ENCODE data around the gene XRCC3. TPM values are rescaled to one million over a fixed set of nuclear protein-coding genes. Genes with fewer than 3 reads are reported as not detected.

Gene XRCC3
- total and polyA plus RNA-seq, 2 donors (not counting 3 experiments of a cell fraction or from before 2014, with no cell fraction given) = 13.6 to 27.2 TPM

DNA sequence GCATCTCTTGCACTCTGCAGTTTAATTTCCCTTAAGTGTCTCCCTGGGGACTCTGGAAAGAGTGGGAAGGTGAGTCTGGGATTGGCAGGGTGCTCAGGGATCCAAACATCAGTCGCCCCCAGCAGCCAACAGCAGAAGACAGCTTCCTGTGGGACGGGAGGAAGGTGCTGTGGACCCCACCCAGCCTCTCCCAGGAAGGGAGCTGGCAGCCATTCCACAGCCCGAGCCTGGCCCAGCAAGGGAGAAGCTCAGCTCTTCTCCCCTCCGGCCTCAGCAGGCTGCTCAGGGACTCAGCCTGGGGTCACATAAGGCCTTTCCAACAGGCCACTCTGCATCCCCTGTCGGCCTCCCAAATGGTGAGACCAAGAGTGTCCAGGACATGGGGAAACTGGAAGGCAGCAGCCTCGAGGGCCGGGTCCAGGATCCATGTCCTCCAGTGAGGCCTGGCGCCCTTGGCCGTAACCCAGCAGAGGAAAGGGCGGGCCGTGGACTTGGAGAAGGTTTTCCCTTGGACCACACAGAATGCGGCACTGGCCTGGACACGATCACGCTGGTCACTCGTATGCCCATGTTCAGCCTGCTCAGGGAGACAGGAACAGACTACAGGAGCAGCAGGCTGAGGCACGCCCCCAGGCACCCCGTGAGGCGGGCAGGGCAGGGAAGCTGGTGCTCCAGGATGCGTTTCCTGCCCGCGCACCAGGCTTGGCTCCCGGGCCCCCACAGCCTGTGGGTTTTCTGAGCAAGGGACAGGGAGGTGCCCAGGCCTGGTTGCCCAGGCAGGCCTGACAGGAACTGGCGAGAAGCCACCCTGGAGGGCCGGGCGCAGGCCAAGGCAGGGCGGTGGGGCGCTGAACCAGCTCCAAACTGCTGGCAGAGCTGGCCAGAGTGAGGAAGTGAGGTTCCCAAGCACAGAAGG, 3.5 kb downstream of the XRCC3 start:
- Histone ChIP-seq H2AFZ (ENCODE audit: low read depth, low read length) (no peak overlapping the region), H3K4me2 (ENCODE audit: insufficient read depth, low read length) (no peak overlapping the region), H3K79me2 (ENCODE audit: control insufficient read depth, insufficient read depth, low read length) (peaks cover 13% of the 10 kb centered on the region), H3K9ac (replicated peaks; ENCODE audit: extremely low read depth, insufficient read depth, low read length) (no peak overlapping the region), H4K20me1 (replicated peaks; ENCODE audit: control insufficient read depth, extremely low read depth, insufficient read depth, low read length) (no peaks in the 10 kb centered on the region), H3K4me3 (replicated peaks in 1 of 3; ENCODE audit: insufficient read depth in 1 of 3, low read depth in 1 of 3, low read length in 3 of 3) (no peak overlapping the region), H3K4me1 (ENCODE audit: control insufficient read depth, extremely low read depth, insufficient read depth, low read length) (peaks cover 27% of the 10 kb centered on the region), H3K27me3 (ENCODE audit: control insufficient read depth in 2 of 2, insufficient read depth in 2 of 2, low read length in 2 of 2) (no peaks in the 10 kb centered on the region), H3K9me1 (replicated peaks; ENCODE audit: control insufficient read depth, extremely low read depth, insufficient read depth, low read length) (no peaks in the 10 kb centered on the region), H3K9me3 (replicated peaks; ENCODE audit: control insufficient read depth, insufficient read depth, low read length) (no peaks in the 10 kb centered on the region), H3K36me3 (ENCODE audit: control insufficient read depth in 2 of 2, extremely low read depth in 1 of 2, insufficient read depth in 2 of 2, low read length in 2 of 2) (peaks cover 0 to 4% of the 10 kb centered on the region in 2 experiments), H3K27ac (ENCODE audit: insufficient read depth, low read depth, low read length) (no peak overlapping the region)
- DNase-seq (ENCODE audit: low read depth, low spot score) = peak; percentile 45
- intact Hi-C loops (cut with micrococcal nuclease) = no loop called here
- no TSS peak for BruUV-seq (replicated peaks)
- CTCF ChIA-PET = interaction anchor here (0.8 to 1.1 kb wide), 4 partner anchors 10 to 199 kb away, joined by 3 read pairs; no protein-coding TSS in a partner anchor
- no peak for TF ChIP-seq GATA2 (IDR thresholded peaks at IDR 0.05; ENCODE audit: insufficient read depth, insufficient read length, low read depth, low read length)
- no peak for TF ChIP-seq MYC (IDR thresholded peaks at IDR 0.05; ENCODE audit: low read depth, low read length)
- TF ChIP-seq, protein P1, sequence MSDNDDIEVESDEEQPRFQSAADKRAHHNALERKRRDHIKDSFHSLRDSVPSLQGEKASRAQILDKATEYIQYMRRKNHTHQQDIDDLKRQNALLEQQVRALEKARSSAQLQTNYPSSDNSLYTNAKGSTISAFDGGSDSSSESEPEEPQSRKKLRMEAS (IDR thresholded peaks at IDR 0.05; ENCODE audit: insufficient read depth, insufficient read length) = no peak
- TF ChIP-seq POLR2AphosphoS5 (IDR thresholded peaks at IDR 0.05; ENCODE audit: insufficient read depth, low read depth, low read length) = peak; percentile 30
- no peak for TF ChIP-seq JUN (IDR thresholded peaks at IDR 0.05; ENCODE audit: borderline replicate concordance, insufficient read depth, insufficient read length, low read depth)
- TF ChIP-seq POLR2A (IDR thresholded peaks at IDR 0.05; ENCODE audit: low read depth, low read length) = peak; percentile 10
- FAIRE-seq = peak; percentile 76
- POLR2A ChIA-PET = no interaction called here
- dilution Hi-C loops (cut with MboI; ENCODE audit: extremely low pct_ligation_motif_present, low sequenced_read_pairs) = no loop called here

Data from endothelial cell of umbilical vein (primary cell).